Measurements from ENCODE around the gene ODR4.

The ODR4 gene

DNA sequence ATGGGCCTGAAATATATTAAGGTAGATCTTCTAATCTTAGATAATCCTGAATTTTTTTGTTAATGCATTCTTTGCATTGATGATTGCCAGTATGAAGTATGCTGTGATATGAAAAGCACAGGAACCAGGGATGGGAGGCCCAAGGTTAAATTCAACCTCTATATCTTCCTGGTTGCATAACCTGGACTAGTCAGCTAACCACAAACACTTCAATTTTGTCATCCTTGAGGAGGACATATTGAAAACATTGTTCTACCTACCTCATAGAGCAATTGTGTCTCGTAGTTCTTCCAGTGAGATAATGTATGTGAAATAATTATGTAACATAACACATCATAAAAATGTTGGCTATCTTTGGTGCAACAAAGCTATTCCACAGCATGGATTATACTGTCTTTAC lies 59.7 kb downstream of the ODR4 start:
- Histone ChIP-seq H3K9me3 (ENCODE audit: insufficient read depth, low read length, severe bottlenecking) (no peaks in the 10 kb centered on the region), H3K79me2 (ENCODE audit: insufficient read depth, low read length) (no peaks in the 10 kb centered on the region), H3K4me1 (ENCODE audit: insufficient read depth, low read length) (no peaks in the 10 kb centered on the region), H3K9ac (ENCODE audit: low read depth, low read length) (no peak overlapping the region), H3K36me3 (ENCODE audit: insufficient read depth, low read length) (no peaks in the 10 kb centered on the region), H3K27me3 (ENCODE audit: insufficient read depth, low read length, poor library complexity) (no peaks in the 10 kb centered on the region), H3K4me3 (ENCODE audit: low read depth in 1 of 2, low read length in 2 of 2) (no peak overlapping the region), H4K20me1 (ENCODE audit: insufficient read depth, low read length) (no peaks in the 10 kb centered on the region), H2AFZ (ENCODE audit: low read depth, low read length) (no peak overlapping the region), H3K27ac (ENCODE audit: low read length) (no peak overlapping the region), H3K4me2 (ENCODE audit: insufficient read depth, low read length) (no peak overlapping the region)
- TF ChIP-seq, protein P1, sequence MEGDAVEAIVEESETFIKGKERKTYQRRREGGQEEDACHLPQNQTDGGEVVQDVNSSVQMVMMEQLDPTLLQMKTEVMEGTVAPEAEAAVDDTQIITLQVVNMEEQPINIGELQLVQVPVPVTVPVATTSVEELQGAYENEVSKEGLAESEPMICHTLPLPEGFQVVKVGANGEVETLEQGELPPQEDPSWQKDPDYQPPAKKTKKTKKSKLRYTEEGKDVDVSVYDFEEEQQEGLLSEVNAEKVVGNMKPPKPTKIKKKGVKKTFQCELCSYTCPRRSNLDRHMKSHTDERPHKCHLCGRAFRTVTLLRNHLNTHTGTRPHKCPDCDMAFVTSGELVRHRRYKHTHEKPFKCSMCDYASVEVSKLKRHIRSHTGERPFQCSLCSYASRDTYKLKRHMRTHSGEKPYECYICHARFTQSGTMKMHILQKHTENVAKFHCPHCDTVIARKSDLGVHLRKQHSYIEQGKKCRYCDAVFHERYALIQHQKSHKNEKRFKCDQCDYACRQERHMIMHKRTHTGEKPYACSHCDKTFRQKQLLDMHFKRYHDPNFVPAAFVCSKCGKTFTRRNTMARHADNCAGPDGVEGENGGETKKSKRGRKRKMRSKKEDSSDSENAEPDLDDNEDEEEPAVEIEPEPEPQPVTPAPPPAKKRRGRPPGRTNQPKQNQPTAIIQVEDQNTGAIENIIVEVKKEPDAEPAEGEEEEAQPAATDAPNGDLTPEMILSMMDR (IDR thresholded peaks at IDR 0.05; ENCODE audit: borderline replicate concordance, extremely low read depth, low read length, poor library complexity, severe bottlenecking) = no peak
- TF ChIP-seq EZH2 (IDR thresholded peaks at IDR 0.05; ENCODE audit: borderline replicate concordance, low read depth, low read length, severe bottlenecking) = no peak
- DNase-seq = no peak
- ATAC-seq (ENCODE audit: insufficient read depth, low read depth) = no peak

DNA sequence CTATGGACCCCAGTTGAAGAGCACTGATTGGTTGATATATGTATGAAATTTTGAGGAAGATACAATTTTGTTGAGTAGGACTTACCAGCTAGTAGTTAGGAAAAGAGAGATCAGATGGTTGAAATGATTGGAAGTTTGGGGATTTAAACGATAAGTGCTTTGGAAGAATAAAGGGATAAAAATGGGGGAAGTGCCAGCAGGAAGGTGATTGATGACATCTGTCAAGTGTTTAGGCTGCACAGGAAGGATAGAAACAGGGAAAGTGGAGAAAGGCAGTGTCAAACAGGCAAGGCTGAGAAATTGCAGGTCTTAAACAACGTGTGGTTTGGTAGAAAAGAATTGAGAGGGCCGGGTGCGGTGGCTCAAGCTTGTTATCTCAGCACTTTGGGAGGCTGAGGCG lies 62.9 kb downstream of the ODR4 start:
- no peak for DNase-seq
- no peak overlapping the region for H3K27ac ChIP-seq (ENCODE audit: low read length)
- no peaks in the 10 kb centered on the region for H3K36me3 ChIP-seq (ENCODE audit: insufficient read depth, low read length)
- H3K4me3 ChIP-seq (ENCODE audit: low read depth in 1 of 2, low read length in 2 of 2) = no peak overlapping the region
- no peak overlapping the region for H3K9ac ChIP-seq (ENCODE audit: low read depth, low read length)
- H2AFZ ChIP-seq (ENCODE audit: low read depth, low read length) = no peak overlapping the region
- no peaks in the 10 kb centered on the region for H3K79me2 ChIP-seq (ENCODE audit: insufficient read depth, low read length)
- no peak overlapping the region for H3K4me2 ChIP-seq (ENCODE audit: insufficient read depth, low read length)
- H4K20me1 ChIP-seq (ENCODE audit: insufficient read depth, low read length) = no peaks in the 10 kb centered on the region
- no peak for TF ChIP-seq EZH2 (IDR thresholded peaks at IDR 0.05; ENCODE audit: borderline replicate concordance, low read depth, low read length, severe bottlenecking)
- no peaks in the 10 kb centered on the region for H3K9me3 ChIP-seq (ENCODE audit: insufficient read depth, low read length, severe bottlenecking)
- no peaks in the 10 kb centered on the region for H3K27me3 ChIP-seq (ENCODE audit: insufficient read depth, low read length, poor library complexity)
- H3K4me1 ChIP-seq (ENCODE audit: insufficient read depth, low read length) = no peaks in the 10 kb centered on the region
- ATAC-seq (ENCODE audit: insufficient read depth, low read depth) = no peak

DNA sequence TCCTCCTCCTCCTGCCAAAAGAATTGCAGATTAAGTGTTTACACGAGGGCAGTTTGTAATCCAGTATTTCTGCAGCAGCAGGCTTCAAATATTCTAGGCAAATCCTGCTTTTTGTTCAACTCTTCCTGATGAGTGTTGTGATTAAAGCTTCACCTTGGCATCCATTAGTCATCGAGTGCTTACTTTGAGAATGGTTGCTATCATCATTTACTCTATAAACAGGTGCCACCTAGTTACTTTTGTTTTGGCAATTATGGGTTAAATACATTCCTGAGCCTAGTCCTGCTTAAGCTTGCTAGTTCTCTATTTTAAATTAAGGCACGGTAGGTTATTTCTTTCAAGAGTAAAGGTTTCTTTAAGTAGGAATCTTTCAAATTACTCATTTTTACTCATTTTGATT lies 64.9 kb downstream of the ODR4 start:
- DNase-seq = no peak

DNA sequence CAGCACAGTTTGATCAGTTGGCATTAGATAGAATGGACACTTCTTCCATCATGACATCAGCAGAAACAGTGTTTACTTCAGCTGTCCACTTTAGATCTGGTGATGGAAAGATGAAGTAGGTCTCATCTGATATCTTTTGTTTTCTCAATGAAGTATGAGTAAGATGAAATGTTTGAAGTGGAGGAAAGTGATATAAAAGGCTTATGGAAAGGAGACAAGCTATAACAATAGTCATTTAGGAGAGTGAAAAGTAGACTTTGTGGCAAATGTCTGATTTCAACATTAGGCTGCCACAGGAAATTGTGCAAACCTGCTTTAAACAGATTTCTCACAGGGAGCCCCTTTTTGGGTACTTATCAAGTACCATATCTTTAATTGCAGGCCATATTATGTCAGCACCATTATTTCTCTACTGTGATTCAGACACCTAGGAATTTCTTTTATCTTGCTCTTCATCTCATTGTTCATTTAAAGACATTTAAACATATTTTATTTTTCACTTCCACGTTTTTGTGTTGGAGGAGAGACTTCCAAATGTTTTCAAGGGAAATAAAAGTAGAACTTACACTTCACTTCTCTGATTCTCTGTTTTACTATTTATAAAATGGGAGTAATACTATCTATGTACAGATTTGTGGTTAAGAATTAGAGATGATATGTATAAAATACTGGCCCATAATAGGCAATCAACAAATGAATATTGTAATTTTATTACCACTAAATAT lies 67.2 kb downstream of the ODR4 start:
- DNase-seq = no peak
- Histone ChIP-seq H3K4me1 (ENCODE audit: insufficient read depth, low read length) (no peaks in the 10 kb centered on the region), H4K20me1 (ENCODE audit: insufficient read depth, low read length) (no peaks in the 10 kb centered on the region), H3K4me2 (ENCODE audit: insufficient read depth, low read length) (no peak overlapping the region), H3K27me3 (ENCODE audit: insufficient read depth, low read length, poor library complexity) (no peaks in the 10 kb centered on the region), H3K9me3 (ENCODE audit: insufficient read depth, low read length, severe bottlenecking) (no peaks in the 10 kb centered on the region), H2AFZ (ENCODE audit: low read depth, low read length) (no peak overlapping the region), H3K9ac (ENCODE audit: low read depth, low read length) (no peak overlapping the region), H3K36me3 (ENCODE audit: insufficient read depth, low read length) (no peaks in the 10 kb centered on the region), H3K4me3 (ENCODE audit: low read depth in 1 of 2, low read length in 2 of 2) (no peak overlapping the region), H3K79me2 (ENCODE audit: insufficient read depth, low read length) (no peaks in the 10 kb centered on the region), H3K27ac (ENCODE audit: low read length) (no peak overlapping the region)
- TF ChIP-seq EZH2 (IDR thresholded peaks at IDR 0.05; ENCODE audit: borderline replicate concordance, low read depth, low read length, severe bottlenecking) = no peak
- TF ChIP-seq, protein P1 (IDR thresholded peaks at IDR 0.05; ENCODE audit: borderline replicate concordance, extremely low read depth, low read length, poor library complexity, severe bottlenecking) = no peak
- no peak for ATAC-seq (ENCODE audit: insufficient read depth, low read depth)

More for the DNA sequence above, 64.9 kb downstream of the ODR4 start:
- no peak overlapping the region for H3K27ac ChIP-seq (ENCODE audit: low read length)
- H3K4me3 ChIP-seq (ENCODE audit: low read depth in 1 of 2, low read length in 2 of 2) = no peak overlapping the region
- H3K9me3 ChIP-seq (ENCODE audit: insufficient read depth, low read length, severe bottlenecking) = no peaks in the 10 kb centered on the region
- TF ChIP-seq, protein P1 (IDR thresholded peaks at IDR 0.05; ENCODE audit: borderline replicate concordance, extremely low read depth, low read length, poor library complexity, severe bottlenecking) = no peak
- TF ChIP-seq EZH2 (IDR thresholded peaks at IDR 0.05; ENCODE audit: borderline replicate concordance, low read depth, low read length, severe bottlenecking) = no peak
- no peak overlapping the region for H3K4me2 ChIP-seq (ENCODE audit: insufficient read depth, low read length)
- no peaks in the 10 kb centered on the region for H3K27me3 ChIP-seq (ENCODE audit: insufficient read depth, low read length, poor library complexity)
- H3K9ac ChIP-seq (ENCODE audit: low read depth, low read length) = no peak overlapping the region
- no peak for ATAC-seq (ENCODE audit: insufficient read depth, low read depth)
- no peaks in the 10 kb centered on the region for H3K4me1 ChIP-seq (ENCODE audit: insufficient read depth, low read length)
- no peak overlapping the region for H2AFZ ChIP-seq (ENCODE audit: low read depth, low read length)
- no peaks in the 10 kb centered on the region for H4K20me1 ChIP-seq (ENCODE audit: insufficient read depth, low read length)
- H3K36me3 ChIP-seq (ENCODE audit: insufficient read depth, low read length) = no peaks in the 10 kb centered on the region
- H3K79me2 ChIP-seq (ENCODE audit: insufficient read depth, low read length) = no peaks in the 10 kb centered on the region

All from DND-41 (cell line).